Choroid plexus epithelial cell (primary cell): Measurements from ENCODE around the gene MYBPHL.
A peak's percentile ranks its signal among the peaks of the same experiment; 100 is the strongest.
"Not testable (repeated sequence)": the region's sequence is repeated elsewhere in the genome, so short reads cannot be mapped to it uniquely, and the experiment has no call there.

Experiments
- DNase-seq: peaks from one replicate; pipeline ENCODE4 v3.0.0-alpha.2; 2010; ENCODE audit warnings: low read depth
- H3K4me3 ChIP-seq: 2 replicates; pipeline ENCODE4 v1.5.1; 2011; ENCODE audit warnings: low read depth, mild to moderate bottlenecking, control low read depth, low read length, moderate library complexity
- TF ChIP-seq, protein P1 (sequence below): conservative IDR thresholded peaks from 2 replicates; pipeline ENCODE4 v1.5.1; 2011; ENCODE audit warnings: low read depth, mild to moderate bottlenecking, control low read depth, inconsistent platforms, low read length, moderate library complexity

The MYBPHL gene

GRCh38 chr1:109307274-109308021 lies 637 bp upstream of the MYBPHL start:
- TF ChIP-seq, protein P1, sequence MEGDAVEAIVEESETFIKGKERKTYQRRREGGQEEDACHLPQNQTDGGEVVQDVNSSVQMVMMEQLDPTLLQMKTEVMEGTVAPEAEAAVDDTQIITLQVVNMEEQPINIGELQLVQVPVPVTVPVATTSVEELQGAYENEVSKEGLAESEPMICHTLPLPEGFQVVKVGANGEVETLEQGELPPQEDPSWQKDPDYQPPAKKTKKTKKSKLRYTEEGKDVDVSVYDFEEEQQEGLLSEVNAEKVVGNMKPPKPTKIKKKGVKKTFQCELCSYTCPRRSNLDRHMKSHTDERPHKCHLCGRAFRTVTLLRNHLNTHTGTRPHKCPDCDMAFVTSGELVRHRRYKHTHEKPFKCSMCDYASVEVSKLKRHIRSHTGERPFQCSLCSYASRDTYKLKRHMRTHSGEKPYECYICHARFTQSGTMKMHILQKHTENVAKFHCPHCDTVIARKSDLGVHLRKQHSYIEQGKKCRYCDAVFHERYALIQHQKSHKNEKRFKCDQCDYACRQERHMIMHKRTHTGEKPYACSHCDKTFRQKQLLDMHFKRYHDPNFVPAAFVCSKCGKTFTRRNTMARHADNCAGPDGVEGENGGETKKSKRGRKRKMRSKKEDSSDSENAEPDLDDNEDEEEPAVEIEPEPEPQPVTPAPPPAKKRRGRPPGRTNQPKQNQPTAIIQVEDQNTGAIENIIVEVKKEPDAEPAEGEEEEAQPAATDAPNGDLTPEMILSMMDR: no peak
- no peak overlapping the region for H3K4me3 ChIP-seq
- DNase-seq: no peak

- H3K4me3 ChIP-seq: not testable (repeated sequence)
- peak; percentile 19 for DNase-seq
These were observed 820 bp downstream of the MYBPHL start for GRCh38 chr1:109305991-109306390.

- no peak overlapping the region for H3K4me3 ChIP-seq
- no peak for DNase-seq
- TF ChIP-seq, protein P1: no peak
These were observed 2.4 kb downstream of the MYBPHL start for GRCh38 chr1:109304226-109304920.

DNA sequence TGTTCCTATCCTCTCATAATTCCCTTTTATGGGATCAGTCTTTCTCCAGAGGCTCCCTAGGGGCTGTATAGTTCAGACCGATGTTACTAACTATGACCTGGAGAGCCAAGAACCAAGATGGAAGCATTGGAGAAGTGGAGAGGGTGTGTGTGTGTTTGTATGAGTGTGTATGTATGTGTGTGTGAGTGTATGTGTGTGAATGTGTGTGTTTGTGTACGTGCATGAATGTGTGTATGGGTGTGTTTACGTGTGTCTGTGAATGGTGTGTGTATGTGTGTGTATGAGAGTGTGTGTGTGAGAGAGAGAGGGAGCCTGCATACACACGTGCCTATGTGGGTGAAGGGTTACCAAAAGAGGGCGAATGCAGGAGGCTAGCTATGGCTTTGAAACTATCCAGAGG lies 4.9 kb downstream of the MYBPHL start:
- TF ChIP-seq, protein P1: no peak
- no peak for DNase-seq
- no peak overlapping the region for H3K4me3 ChIP-seq

- peak; percentile 38 for DNase-seq
- TF ChIP-seq, protein P1: no peak
- H3K4me3 ChIP-seq: no peak overlapping the region
These were observed 6.1 kb downstream of the MYBPHL start for GRCh38 chr1:109300650-109301151.

DNA sequence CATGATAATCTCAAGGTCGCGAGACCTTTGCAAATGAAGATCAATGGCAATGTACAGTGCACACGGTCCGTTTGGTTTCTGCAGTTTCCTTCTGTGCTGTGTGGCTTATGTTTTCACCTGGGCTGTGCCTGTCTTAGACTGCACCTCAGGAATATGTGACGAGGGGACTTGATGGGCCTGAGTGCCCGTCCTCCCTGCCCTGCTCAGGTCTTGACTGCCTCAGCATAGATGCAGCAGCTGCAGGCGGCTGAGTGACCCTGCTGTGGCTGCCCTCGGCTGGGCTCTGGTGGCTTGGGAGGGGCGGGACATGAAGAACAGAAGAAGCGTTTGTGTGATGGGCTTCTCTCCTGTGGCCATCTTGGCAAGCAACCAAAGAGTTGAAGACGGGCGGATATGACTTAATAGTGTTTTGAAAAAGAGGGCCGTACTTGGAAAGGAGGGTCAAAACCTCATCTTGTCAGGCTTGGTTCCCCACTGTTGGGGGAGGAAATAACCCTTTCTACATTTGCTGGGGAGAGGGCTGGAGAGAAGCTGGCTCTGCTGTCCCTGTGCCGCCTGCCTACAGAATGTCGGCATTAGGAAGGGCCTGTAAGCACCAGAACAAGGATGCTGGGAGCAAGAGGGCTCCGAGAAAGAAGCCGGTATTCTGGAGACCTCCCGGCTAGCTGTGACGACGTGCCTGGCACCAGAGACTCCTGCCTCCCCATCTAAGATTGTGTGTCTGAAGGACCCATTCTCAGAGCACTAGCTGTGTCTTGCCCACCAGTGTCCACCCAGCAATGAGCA lies 7.1 kb downstream of the MYBPHL start:
- no peak overlapping the region for H3K4me3 ChIP-seq
- TF ChIP-seq, protein P1: no peak
- peak; percentile 92 for DNase-seq
